Posterior cingulate gyrus (tissue), 11 donors: Measurements from ENCODE around the gene MGAT4B.
A peak's percentile ranks its signal among the peaks of the same experiment; 100 is the strongest.

Source experiments
- DNase-seq, 10 donors: peaks; one replicate each; pipeline versions ENCODE4 v3.0.0 to v3.0.0-alpha.2; 2020 to 2021; ENCODE audit warnings: mixed read lengths in 3 of 10
- intact Hi-C: fragments of 100-400 bp; cut with DNase I; formaldehyde crosslinking; loops from one replicate; pipeline ENCODE4 v1.15.1; 2023

The MGAT4B gene

DNA sequence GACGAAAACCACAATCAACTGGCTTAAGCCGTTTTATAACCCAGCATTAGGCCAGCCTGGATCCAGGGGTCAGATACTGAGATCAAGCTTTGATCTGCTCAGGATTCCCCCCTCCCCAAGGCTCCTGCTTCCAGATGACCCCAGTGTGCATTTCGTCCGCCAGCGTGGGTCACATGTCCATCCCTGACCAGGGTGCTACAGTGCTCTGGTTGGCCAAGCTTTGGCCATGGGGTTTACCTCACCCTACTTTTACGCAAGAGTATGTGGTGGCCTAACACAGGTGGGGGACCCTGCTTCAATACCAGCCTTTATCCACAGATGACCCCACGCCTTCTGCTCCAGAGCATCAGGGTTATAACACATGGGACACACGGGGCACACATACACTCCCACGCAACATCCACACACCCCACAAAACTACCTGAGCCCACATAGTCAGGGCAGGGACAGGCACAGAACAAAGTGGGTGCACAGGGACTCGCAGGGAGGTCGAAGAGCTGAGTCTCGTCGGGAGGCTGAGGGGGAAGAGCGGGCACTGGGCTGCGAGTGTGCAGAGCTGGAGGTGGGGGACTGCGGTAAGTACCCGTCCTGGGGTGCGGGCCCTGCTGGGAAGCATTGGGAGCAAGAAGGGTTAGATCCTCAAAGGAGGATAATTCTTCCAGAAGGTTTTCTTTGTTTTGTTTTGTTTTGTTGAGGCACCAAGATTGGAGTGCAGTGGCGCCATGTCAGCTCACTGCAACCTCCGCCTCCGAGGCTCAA is 9.0 kb upstream of the MGAT4B start:
- peak in 2 of 10 donors; percentile 55 to 81 for DNase-seq
- intact Hi-C loops: no loop called here

DNA sequence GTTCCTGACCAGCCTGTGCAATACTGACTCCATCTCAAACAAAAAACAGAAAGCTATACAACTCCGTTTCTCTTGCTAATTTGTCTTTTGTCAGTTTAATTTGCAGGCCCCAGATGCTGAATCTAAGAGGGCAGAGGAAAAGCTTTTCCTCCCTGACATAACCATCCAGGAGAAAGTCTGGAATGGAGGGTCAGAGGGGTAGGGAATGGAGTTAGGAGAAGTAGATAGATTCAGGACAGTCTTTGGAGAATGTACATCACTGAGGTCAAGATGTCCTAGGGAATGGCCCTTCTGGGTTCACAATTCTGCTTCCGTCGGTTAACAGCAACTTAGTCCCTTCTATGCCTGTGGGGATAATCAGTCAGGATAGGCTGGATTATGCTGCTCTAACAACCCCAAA is 7.4 kb upstream of the MGAT4B start:
- intact Hi-C loops: no loop called here
- no peak for DNase-seq

DNA sequence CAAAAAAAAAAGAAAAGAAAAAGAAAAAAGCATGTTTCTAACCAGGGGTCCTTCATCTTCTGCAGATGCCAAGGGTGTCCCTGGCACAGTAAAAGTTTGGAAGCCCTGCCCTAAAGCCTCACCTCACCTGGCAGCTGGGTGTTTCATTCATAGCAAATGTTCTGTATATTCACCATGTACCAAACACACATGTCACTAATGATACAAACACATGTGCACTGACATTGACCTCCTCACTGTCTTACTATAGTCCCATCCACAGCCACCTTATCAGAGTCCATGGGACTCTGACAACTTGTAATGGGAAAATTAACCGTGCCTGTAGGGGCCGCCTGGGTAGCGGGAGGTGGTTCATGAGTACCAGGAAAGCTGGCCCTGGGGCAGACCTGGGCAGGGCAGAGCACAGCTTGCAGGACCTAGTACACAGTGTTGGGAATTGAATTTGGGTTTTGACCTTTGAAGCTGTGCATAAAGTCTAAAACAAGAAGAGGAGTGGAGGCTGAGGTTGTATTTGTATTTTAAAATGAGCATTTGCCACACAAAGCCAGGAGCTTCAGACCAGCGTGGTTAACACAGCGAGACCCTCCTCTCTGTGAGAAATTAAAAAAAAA is 6.4 kb upstream of the MGAT4B start:
- peak in 1 of 10 donors; percentile 32 for DNase-seq
- intact Hi-C loops: no loop called here

DNA sequence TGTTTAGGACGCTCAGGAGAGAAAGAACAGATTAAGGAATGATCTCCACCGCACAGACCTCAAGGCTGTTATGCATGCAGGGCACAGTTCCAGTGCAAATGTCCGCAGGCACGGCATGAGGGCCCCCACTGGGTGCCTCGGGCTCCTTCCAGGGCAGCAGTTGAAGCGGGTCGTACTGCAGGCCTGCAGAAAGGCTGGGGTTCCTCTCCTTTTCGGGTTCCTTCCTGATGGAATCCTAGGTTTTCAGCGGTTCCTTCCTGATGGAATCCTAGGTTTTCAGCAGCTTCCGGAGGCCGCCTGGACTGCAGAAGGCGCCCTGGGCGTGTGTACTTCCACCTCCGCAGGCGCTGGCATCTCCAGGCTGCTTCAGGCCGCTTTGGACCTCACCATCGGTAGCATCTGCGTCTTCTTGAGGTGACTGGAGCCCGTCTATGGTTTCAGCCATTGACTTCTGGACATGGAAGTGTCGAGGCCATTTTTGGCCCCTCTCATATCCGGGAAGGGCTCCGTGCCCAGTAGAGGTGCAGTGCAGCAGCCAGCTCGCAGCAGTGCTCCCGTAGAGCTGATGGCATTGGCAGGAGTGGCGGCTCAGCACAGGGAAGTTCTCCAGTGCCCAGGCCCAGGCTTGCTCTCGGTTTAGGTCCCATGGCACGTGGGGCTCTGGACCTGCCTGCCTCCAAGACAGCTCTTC is 5.6 kb upstream of the MGAT4B start:
- peak in 2 of 10 donors; percentile 63 to 85 for DNase-seq
- intact Hi-C loops: no loop called here

DNA sequence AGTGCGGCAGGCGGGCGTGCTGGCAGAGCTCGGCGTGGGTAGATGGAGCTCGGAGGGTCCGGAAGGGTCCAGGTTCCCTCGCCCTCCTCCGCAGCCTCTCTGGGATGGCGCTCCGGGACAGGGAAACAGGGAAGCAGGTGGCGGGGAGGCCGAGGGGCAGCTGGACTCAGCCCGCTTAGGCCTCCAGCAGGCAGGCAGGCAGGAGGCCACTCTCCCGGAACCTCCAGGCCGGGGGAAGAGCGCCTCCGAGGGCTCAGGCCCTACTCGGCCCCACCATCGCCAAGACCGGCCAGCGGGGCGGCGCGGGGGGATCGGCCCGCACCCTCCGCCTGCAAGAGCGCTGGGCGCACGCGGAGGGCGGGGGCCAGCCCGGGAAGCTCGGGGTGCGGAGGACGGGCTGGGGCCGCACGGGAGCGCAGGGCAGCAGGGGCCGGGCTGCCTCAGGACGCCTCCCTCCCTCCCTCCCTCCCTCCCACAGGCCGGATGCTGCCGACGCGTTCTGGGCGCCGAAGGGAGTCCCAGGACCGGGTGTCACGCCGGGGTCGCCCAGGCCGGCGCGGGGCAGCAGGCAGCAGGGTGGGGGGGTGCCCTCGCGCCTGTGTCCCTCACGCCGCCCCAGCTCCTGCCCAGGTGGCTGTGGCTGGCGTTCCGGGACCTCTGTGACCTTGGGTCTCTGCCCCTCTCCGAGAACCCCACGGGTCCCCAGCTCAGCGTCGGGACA is 977 bp downstream of the MGAT4B start:
- intact Hi-C loops: loop anchor here (2.0 to 10.0 kb wide), 4 partner anchors 15 to 289 kb away; partner anchors contain the start of genes MRNIP and SQSTM1
- DNase-seq: peak in 3 of 10 donors; percentile 52 to 90 (median 87)

DNA sequence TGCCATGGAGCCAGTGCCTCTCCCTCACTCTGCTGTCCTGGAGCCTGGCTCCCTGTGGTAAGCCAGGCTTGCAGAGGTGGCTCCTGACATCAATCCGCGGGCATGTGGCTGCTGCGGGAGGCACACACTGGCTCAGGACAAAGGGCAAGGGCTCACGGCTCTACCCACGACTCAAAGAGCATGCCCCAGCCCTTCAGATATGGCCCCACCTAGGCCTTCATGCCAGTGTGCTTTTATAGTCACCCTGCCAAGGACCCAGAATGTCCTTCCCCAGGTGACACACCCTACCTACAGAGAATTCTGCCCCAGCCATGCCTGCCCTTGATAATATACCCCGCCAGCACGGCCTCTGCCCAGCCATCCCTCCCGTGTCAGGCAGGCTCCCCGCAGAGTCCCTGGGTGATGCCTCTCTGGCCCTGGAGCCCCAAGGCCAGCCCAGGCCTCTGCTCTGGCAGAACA is 1.6 kb downstream of the MGAT4B start:
- DNase-seq: peak in 2 of 10 donors; percentile 62 to 80
- intact Hi-C loops: loop anchor here (5.0 to 10.0 kb wide), 3 partner anchors 52 to 290 kb away; partner anchors contain the start of gene MRNIP

DNA sequence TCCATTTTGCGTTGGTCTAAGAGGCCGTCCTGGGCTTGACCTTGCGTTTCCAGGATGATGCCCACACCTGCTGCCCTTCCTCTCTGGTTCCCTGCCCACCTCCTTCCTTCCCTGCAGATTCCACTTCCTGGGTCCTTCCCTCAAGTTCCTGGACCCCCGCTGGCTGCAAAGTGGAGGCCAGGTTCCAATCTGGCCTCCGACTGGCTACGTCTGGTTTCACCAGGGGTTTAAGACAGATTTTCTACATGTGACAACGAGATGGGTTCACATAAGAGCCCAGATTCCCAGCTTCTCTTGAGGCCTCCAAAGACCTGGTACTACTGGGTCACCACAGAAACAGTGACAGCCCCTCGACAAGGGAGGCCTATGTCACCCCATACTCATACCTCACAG is 2.1 kb downstream of the MGAT4B start:
- intact Hi-C loops: loop anchor here (5.0 to 10.0 kb wide), 2 partner anchors 103 to 290 kb away; partner anchors contain the start of gene TBC1D9B
- no peak for DNase-seq

DNA sequence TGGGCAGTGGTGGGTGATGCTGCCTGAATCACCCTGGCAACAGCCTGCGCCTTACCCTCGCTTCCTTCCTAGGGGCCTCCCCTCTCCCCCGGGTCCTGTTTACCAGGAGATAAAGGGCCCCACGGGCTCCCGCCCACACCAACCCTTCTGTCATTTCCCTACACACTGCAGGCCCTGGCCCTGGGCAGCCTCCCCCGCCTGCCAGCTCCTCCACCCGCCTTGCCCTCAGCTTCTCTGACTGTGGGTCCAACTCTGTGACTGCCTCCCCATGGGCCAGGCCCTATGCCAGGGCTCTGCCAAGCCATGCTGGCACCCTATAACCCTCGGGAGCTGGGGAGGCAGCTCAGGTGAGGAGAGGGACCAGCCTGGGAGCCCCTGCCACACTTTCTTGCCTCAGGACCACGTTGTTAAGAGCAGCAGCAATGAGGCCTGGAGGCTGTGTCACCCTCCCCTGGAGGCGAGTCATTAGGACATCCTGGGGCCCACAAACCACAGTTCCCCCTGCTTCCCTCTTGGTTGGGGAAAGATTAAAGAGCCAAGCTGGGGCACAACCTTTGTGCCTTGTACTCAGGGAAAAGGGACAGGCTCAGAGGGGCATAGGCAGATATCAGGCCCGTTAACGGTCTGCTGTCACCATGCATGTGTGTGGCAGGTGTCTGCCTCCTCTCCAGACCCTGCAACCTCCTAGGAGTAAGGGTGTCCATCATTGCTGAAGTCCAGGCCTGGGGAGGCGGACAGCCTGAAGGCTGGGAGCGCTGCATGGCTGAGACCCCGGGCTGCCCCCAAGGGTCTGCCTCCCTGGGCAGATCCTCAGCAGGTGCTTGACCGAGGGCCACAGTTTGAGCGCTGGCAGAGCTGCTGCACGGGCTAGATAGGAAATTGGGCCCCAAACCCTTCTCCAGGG is 2.8 kb downstream of the MGAT4B start:
- DNase-seq: peak in 1 of 10 donors; percentile 79
- intact Hi-C loops: loop anchor here (5.0 to 10.0 kb wide), 2 partner anchors 103 to 291 kb away; partner anchors contain the start of gene TBC1D9B

DNA sequence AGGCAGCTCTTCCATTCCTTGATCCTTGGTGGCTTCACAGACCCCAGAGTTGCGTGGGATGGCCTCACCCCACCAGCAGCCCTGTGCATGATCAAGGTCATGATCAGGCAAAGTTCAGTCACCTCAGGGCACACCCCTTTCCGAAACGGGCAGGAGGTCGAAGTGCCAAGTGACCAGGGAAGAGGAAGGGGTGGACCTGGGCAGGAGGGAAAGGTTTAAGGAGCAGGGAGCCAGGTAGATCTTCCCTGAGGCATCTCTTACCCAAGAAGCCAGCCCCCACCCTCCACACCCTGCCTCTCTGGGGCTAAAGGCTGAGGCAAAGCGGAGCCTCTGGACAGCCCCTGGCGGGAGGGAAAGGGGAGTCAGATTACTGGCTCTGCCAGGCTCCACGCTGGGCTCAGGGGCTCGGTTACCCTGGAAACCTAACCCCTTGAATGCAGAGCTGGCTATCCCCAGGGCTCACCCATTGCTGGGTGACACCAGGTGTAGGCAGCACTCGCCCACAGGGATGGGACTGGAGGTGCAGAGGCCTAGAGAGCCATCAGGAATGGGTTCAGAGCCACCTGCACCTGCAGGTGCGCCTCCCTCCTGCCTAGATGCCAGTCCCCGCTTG is 3.6 kb downstream of the MGAT4B start:
- DNase-seq: peak in 1 of 10 donors; percentile 60
- intact Hi-C loops: loop anchor here (5.0 to 10.0 kb wide), 2 partner anchors 104 to 292 kb away; partner anchors contain the start of gene TBC1D9B

DNA sequence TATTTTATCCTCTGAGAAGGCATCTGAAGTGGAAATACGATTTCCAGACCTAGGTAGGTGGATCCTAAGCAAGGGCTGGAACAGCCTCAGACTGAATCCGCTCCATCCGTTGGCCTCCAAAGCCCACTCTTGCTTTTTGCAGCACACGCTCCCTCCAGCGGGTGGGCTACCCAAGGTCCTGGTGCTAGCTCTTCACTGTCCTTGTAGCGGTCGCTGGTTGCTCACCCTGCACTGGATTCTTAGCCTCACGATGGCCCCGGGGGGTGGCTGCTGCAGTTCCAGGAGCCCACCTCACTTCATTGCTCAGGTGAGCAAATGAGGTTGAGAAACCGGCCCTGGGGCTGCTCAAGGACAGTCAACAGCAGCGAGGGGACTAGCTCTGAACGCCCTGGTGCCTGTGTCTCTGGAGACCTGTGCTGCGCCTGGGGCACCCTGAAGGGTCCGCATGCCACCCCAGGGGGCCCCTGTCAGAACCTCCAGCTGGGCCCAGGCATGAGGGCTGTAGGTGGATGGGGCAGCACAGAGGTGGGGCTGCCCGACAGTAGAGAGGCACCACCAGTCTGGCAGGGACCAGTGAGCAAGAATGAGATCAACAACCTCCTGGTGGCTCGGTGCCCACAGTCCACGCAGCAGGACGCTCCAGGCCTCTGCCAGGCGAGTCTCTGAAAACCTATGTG is 4.3 kb downstream of the MGAT4B start:
- intact Hi-C loops: loop anchor here (5.0 to 10.0 kb wide), 2 partner anchors 105 to 292 kb away; partner anchors contain the start of gene TBC1D9B
- peak in 1 of 10 donors; percentile 75 for DNase-seq

DNA sequence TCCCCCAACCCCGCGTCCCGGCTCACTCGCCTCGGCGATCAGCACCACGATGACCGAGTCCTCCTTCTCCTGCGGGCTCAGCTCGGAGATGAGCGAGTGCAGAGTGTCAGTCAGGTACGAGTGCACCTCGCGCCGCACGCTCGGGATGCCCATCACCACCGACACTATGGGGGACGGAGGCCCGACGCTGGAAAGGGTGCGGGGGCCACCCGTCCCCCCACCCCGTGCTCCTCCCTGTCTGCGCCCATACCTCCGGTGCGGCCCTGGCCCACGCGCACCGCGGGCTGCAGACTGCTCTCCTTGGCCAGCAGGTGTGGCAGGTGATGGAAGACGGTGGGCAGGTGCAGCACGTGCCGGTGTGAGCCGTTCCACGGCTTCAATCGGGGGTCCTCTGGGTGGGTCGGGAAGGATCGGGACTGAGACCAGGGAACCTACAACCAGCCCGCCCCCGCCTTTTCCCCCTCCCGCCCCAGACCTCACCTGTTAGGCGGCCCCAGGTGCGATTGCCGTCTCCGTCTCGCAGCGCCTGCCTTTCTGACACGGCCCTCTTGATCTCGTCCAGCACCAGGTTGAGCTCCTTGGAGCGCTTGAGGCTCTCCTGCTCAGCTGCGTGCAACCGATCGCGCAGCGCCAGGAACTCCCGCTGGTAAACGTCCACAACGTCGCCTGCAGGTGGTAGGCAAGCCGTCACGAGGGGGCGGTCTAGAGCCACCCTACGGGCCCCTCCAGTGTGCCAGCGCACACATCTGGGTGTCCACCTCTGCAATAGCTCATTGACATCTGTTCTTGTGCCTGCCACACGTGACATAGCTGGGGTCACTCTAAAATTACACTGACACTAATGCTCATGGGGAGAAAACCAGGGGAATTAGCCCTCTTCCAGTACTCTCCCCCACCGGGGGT is 5.1 kb downstream of the MGAT4B start:
- intact Hi-C loops: loop anchor here (5.0 to 10.0 kb wide), 2 partner anchors 106 to 293 kb away; partner anchors contain the start of gene TBC1D9B
- DNase-seq: peak in 9 of 10 donors; percentile 58 to 94 (median 72)

DNA sequence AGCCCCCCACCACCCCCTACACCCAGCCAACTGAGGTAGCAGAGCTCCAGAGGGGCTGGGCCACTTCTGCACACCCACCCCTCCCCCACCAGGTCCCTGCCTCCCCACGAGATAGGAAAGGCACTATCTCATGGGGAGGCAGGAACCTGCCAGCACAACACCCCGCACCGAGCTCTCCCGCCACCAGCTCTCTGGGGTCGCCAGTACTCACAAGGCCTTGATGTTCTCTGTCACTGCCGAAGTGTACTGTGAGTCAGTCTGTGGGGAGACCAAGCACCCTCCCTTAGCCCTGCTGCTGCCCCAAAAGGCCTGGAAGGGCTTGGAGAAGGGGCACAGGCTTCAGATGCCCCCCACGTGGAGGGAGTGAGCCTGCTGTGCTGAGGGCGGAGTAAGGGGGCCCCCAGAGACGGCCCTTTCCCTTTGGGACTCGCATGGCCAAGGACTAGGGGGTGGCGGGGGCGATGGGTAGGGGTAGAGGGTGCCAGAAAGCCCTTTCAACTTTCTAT is 5.9 kb downstream of the MGAT4B start:
- intact Hi-C loops: loop anchor here (5.0 to 10.0 kb wide), 2 partner anchors 107 to 294 kb away; partner anchors contain the start of gene TBC1D9B
- no peak for DNase-seq

DNA sequence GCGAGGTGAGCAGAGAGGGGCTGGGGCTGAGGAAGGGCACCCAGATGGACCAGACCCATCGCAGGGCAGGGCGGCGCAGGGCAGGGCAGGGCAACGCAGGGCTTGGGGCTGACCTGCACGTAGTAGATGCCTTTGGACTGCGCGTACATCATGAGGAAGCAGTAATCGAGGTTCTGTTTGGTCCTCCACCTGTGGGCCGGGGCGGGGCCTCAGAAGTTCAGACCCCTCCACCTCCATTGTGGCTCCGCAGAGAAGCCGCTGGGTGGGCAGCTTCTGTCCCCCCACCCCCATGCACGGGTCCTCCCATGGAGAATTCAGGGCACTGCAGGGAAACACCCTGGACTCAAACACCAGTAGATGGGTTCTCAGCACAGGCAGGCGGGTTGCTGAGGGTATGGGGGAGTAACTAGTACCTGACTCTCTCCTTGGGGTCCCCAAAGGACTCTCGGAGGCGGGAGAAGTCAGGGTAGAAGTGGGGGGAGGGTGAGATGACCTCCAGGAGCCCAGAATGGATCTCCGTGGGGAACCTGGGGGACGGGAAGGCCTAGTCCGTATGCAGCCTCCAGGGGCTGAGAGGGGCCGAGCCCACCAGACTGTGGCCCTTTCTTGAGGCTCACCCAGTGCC is 6.5 kb downstream of the MGAT4B start:
- intact Hi-C loops: loop anchor here (5.0 to 10.0 kb wide), 2 partner anchors 107 to 295 kb away; partner anchors contain the start of gene TBC1D9B
- DNase-seq: peak in 1 of 10 donors; percentile 63

DNA sequence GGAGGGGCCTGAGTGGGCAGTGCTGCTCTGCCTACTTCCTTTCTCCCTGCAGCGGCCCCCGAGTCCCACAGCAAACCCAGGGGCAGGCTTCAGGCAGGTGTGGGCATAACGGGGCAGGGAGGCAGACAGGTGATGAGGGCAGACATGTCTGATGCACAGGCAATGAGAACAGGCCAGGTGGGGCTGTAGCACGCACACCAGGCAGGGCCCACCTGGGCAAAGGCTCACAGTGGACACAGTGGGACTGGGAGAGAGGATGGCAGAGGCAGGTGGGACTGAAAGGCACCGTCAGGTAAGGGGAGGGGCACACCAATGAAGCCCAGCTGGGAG is 7.1 kb downstream of the MGAT4B start:
- peak in 1 of 10 donors; percentile 57 for DNase-seq
- intact Hi-C loops: loop anchor here (5.0 kb wide), 1 partner anchor 37 kb away; no protein-coding TSS in a partner anchor

DNA sequence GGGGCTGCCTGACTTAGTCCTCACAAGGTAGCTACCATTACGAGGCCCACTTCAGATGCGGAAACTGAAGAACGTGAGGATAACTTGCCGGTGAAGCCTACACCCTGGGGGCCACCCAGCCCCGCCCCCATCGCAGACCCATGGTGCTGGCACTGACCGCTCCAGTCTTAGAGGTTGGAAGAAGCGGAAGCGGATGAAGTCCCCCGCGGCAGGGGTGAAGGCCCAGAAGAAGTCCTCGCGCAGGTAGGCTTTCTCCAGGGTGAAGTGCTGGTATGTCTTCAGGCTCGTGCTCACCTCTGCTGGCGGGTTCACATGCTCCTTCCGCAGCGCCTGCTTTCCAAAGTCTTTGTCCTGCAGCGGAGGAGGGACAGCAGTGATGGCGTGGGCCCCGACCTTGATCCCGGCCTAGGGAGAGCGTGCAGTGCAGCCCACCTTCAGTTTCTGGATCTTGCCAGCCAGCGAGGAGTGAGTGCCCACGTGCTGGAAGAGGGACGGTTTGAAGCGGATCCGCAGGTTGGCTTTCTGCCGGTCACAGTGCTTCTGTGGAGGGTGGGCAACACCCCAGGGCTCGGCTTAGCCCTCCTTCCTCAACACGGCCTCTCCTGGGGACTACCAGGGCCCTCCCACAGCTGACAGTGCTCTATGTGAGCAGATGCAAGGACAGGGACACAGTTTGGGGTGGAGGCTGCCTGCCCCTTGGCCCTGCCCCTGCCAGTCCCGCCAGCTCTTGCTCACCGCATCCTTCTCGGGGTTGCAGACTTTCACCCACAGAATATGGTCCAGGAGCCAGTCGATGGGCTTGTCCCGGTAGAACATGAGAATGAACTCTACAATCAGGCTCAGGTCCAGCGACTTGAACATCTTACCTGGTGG is 7.7 kb downstream of the MGAT4B start:
- peak in 1 of 10 donors; percentile 76 for DNase-seq
- intact Hi-C loops: loop anchor here (5.0 kb wide), 1 partner anchor 37 kb away; no protein-coding TSS in a partner anchor
